Neural progenitor cell (in vitro differentiated cells): ENCODE results near the gene SMAD6. TPM values are rescaled to one million over a fixed set of nuclear protein-coding genes. Genes with fewer than 3 reads are reported as not detected.

Source experiments
- DNase-seq: peaks from one replicate; pipeline ENCODE4 v3.0.0-alpha.2; 2016; ENCODE audit warnings: low spot score
- H2AFZ ChIP-seq: fragments of 200-600 bp; sonication (generic); replicated peaks from 2 replicates; pipeline ENCODE4 v1.6.1; 2016; ENCODE audit warnings: antibody characterized with exemption
- H3F3A ChIP-seq: fragments of 200-600 bp; sonication (generic); 2 replicates; pipeline ENCODE4 v1.6.1; 2016; ENCODE audit warnings: antibody characterized with exemption, low read depth
- H3K27ac ChIP-seq: fragments of 200-600 bp; sonication (generic); 2 replicates; pipeline ENCODE4 v1.5.1; 2016; ENCODE audit warnings: mild to moderate bottlenecking
- H3K27me3 ChIP-seq: fragments of 200-600 bp; sonication (generic); 2 replicates; pipeline ENCODE4 v1.6.1; 2016; ENCODE audit warnings: mild to moderate bottlenecking, moderate library complexity
- H3K36me3 ChIP-seq: fragments of 200-600 bp; sonication (generic); 2 replicates; pipeline ENCODE4 v1.5.1; 2016
- H3K4me1 ChIP-seq: fragments of 200-600 bp; sonication (generic); 2 replicates; pipeline ENCODE4 v1.6.1; 2016; ENCODE audit warnings: mixed run types
- H3K4me2 ChIP-seq: fragments of 200-600 bp; sonication (generic); 2 replicates; pipeline ENCODE4 v1.6.1; 2016
- H3K4me3 ChIP-seq: fragments of 200-600 bp; sonication (generic); 2 replicates; pipeline ENCODE4 v1.5.1; 2016
- H3K79me2 ChIP-seq: fragments of 200-600 bp; sonication (generic); 2 replicates; pipeline ENCODE4 v1.6.1; 2016; ENCODE audit warnings: low read depth
- H3K9ac ChIP-seq: fragments of 200-600 bp; sonication (generic); 2 replicates; pipeline ENCODE4 v1.6.1; 2016
- H3K9me3 ChIP-seq: fragments of 200-600 bp; sonication (generic); 2 replicates; pipeline ENCODE4 v1.5.1; 2016; ENCODE audit warnings: low read depth
- H4K20me1 ChIP-seq: fragments of 200-600 bp; sonication (generic); 2 replicates; pipeline ENCODE4 v1.6.1; 2016; ENCODE audit warnings: low read depth
- H3K27ac Mint-ChIP-seq: 3 replicates; pipeline ENCODE4 v1.8.0; 2021; ENCODE audit warnings: mixed read lengths
- H3K27me3 Mint-ChIP-seq: 2 replicates; pipeline ENCODE4 v1.8.0; 2022; ENCODE audit warnings: low read depth, mild to moderate bottlenecking, inconsistent platforms, moderate library complexity, mixed read lengths; ENCODE audit not compliant: insufficient read depth
- H3K36me3 Mint-ChIP-seq: 3 replicates; pipeline ENCODE4 v1.8.0; 2021; ENCODE audit warnings: mixed read lengths
- H3K4me1 Mint-ChIP-seq: 3 replicates; pipeline ENCODE4 v1.8.0; 2021; ENCODE audit warnings: mixed read lengths
- H3K4me3 Mint-ChIP-seq: 3 replicates; pipeline ENCODE4 v1.8.0; 2021; ENCODE audit warnings: mild to moderate bottlenecking, moderate library complexity, mixed read lengths
- H3K9me3 Mint-ChIP-seq: 3 replicates; pipeline ENCODE4 v1.8.0; 2020; ENCODE audit warnings: mixed read lengths
- CTCF ChIP-seq: fragments of 200-600 bp; sonication (generic); IDR thresholded peaks from 2 replicates; pipeline ENCODE4 v1.5.1; 2017; ENCODE audit warnings: antibody characterized with exemption, mild to moderate bottlenecking
- EZH2 ChIP-seq: fragments of 200-600 bp; sonication (generic); IDR thresholded peaks from 2 replicates; pipeline ENCODE4 v1.6.1; 2017; ENCODE audit warnings: antibody characterized with exemption, mild to moderate bottlenecking, moderate library complexity
- EZH2phosphoT487 ChIP-seq: fragments of 200-600 bp; sonication (generic); IDR thresholded peaks from 2 replicates; pipeline ENCODE4 v1.6.1; 2017; ENCODE audit warnings: antibody characterized with exemption
- total RNA-seq: library from RNA; depleted of rRNA; stranded (reverse); fragments of >200 nt; gene quantifications from 2 replicates; pipeline ENCODE4 v1.2.3, GENCODE V29; 2015; ENCODE audit warnings: low replicate concordance

SMAD6 gene
- total RNA-seq, 1 donor from 2014 or later = 3.4 TPM

- Mint-ChIP-seq H3K4me1 (peaks cover 66% of the 10 kb centered on the region), H3K9me3 (no peaks in the 10 kb centered on the region), H3K27ac (peak overlapping the region; percentile 87), H3K36me3 (no peaks in the 10 kb centered on the region), H3K27me3 (peaks cover 12% of the 10 kb centered on the region), H3K4me3 (no peak overlapping the region)
- H3K36me3 ChIP-seq = no peaks in the 10 kb centered on the region
- DNase-seq = no peak
- H3K4me1 ChIP-seq = peaks cover 53% of the 10 kb centered on the region
- no peak overlapping the region for H3K4me2 ChIP-seq
- no peaks in the 10 kb centered on the region for H4K20me1 ChIP-seq
- H2AFZ ChIP-seq = no peak overlapping the region
- H3K9me3 ChIP-seq = no peaks in the 10 kb centered on the region
- H3K4me3 ChIP-seq = no peak overlapping the region
- H3K27me3 ChIP-seq = no peaks in the 10 kb centered on the region
- H3F3A ChIP-seq = peaks cover 12% of the 10 kb centered on the region
- no peak overlapping the region for H3K27ac ChIP-seq
- no peaks in the 10 kb centered on the region for H3K79me2 ChIP-seq
- no peak for TF ChIP-seq CTCF
- H3K9ac ChIP-seq = no peak overlapping the region
Observed at GRCh38 chr15:66653852-66654251, 48.2 kb upstream of the SMAD6 start.

GRCh38 chr15:66654361-66654738, 47.7 kb upstream of the SMAD6 start:
- H3F3A ChIP-seq = peaks cover 12% of the 10 kb centered on the region
- H3K4me3 ChIP-seq = no peak overlapping the region
- H3K27ac ChIP-seq = no peak overlapping the region
- no peaks in the 10 kb centered on the region for H3K79me2 ChIP-seq
- Mint-ChIP-seq H3K9me3 (no peaks in the 10 kb centered on the region), H3K4me3 (no peak overlapping the region), H3K36me3 (no peaks in the 10 kb centered on the region), H3K4me1 (peaks cover 66% of the 10 kb centered on the region), H3K27me3 (peaks cover 12% of the 10 kb centered on the region), H3K27ac (peak overlapping the region; percentile 87)
- no peaks in the 10 kb centered on the region for H3K9me3 ChIP-seq
- no peak for TF ChIP-seq EZH2
- no peak for TF ChIP-seq CTCF
- TF ChIP-seq EZH2phosphoT487 = no peak
- H3K4me1 ChIP-seq = peaks cover 50% of the 10 kb centered on the region
- no peaks in the 10 kb centered on the region for H3K27me3 ChIP-seq
- no peaks in the 10 kb centered on the region for H3K36me3 ChIP-seq
- H3K9ac ChIP-seq = no peak overlapping the region
- H4K20me1 ChIP-seq = no peaks in the 10 kb centered on the region
- peak overlapping the region; percentile 70 for H3K4me2 ChIP-seq
- H2AFZ ChIP-seq = peak overlapping the region; percentile 95
- no peak for DNase-seq

DNA sequence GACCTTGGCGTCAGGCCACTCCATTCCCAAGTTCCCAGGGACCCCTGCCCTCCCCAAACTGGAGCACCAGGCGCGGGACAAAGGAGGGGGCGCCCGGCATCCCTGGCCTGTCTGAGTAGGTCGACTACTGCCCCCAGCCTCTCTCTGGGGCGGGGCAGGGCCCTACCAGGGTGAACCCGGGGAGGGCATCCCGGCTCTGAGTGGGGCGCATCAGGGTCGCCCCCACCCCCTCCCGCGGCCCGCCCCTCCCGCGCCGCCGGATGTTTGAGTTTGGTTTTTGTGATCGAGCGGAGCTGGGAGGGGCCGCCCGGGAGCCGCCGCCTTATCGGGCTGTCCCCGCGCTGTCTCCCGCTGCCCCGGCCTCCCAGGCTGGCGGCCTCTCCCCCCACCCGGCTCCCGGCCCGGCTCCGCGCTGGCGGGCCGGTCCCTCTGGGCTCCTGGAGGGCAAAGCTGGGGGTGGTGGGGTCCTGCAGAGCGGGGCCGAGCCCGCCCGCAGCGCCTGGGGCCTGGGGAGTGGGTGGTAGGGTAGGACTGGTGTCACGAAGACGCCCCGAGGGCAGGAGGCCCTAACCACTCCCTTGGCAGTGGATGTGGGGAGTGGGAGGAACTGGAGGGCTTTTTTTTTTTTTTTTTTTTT, 47.2 kb upstream of the SMAD6 start:
- Histone ChIP-seq H3K27ac (no peak overlapping the region), H3K36me3 (no peaks in the 10 kb centered on the region), H3F3A (peaks cover 12% of the 10 kb centered on the region), H3K79me2 (no peaks in the 10 kb centered on the region), H3K4me1 (peaks cover 45% of the 10 kb centered on the region), H4K20me1 (no peaks in the 10 kb centered on the region), H3K27me3 (no peaks in the 10 kb centered on the region), H3K9ac (no peak overlapping the region), H3K4me3 (peak overlapping the region; percentile 12), H2AFZ (peak overlapping the region; percentile 95), H3K4me2 (peak overlapping the region; percentile 70), H3K9me3 (no peaks in the 10 kb centered on the region)
- no peak overlapping the region for H3K4me3 Mint-ChIP-seq
- H3K27me3 Mint-ChIP-seq = peaks cover 12% of the 10 kb centered on the region
- H3K36me3 Mint-ChIP-seq = no peaks in the 10 kb centered on the region
- no peaks in the 10 kb centered on the region for H3K9me3 Mint-ChIP-seq
- no peak overlapping the region for H3K27ac Mint-ChIP-seq
- peak; percentile 49 for DNase-seq
- peaks cover 62% of the 10 kb centered on the region for H3K4me1 Mint-ChIP-seq
- TF ChIP-seq CTCF (no peak), EZH2phosphoT487 (no peak), EZH2 (no peak)
